Progenitor cell of endocrine pancreas (in vitro differentiated cells): ENCODE results near the gene AHDC1. TPM values are rescaled to one million over a fixed set of nuclear protein-coding genes. Genes with fewer than 3 reads are reported as not detected.
A peak's percentile ranks its signal among the peaks of the same experiment; 100 is the strongest.

Experiments
- DNase-seq: peaks from one replicate; pipeline ENCODE4 v3.0.0; 2021; ENCODE audit warnings: low spot score; ENCODE audit not compliant: unreplicated experiment
- H3K27ac Mint-ChIP-seq: 2 replicates; pipeline ENCODE4 v1.8.0; 2021; ENCODE audit warnings: mild to moderate bottlenecking, moderate library complexity, mixed read lengths
- H3K27me3 Mint-ChIP-seq: 2 replicates; pipeline ENCODE4 v1.8.0; 2021; ENCODE audit warnings: mixed read lengths
- H3K36me3 Mint-ChIP-seq: 2 replicates; pipeline ENCODE4 v1.8.0; 2022; ENCODE audit warnings: mixed read lengths; ENCODE audit not compliant: insufficient read depth
- H3K4me1 Mint-ChIP-seq: 2 replicates; pipeline ENCODE4 v1.8.0; 2021; ENCODE audit warnings: low read depth, mixed read lengths
- H3K4me3 Mint-ChIP-seq: 2 replicates; pipeline ENCODE4 v1.8.0; 2021; ENCODE audit warnings: low read depth, mild to moderate bottlenecking, moderate library complexity, mixed read lengths
- H3K9me3 Mint-ChIP-seq: 2 replicates; pipeline ENCODE4 v1.8.0; 2021; ENCODE audit warnings: low read depth, mixed read lengths
- CTCF ChIP-seq: fragments of 200-600 bp; sonication (generic); IDR thresholded peaks from one replicate; pipeline ENCODE4 v1.5.0; 2021; ENCODE audit warnings: antibody characterized with exemption, mild to moderate bottlenecking; ENCODE audit not compliant: unreplicated experiment
- total RNA-seq: library from RNA; stranded (reverse); gene quantifications from 2 replicates; pipeline ENCODE4 v1.2.1, GENCODE V29; 2021

Gene AHDC1
- total RNA-seq, 1 donor from 2014 or later, result 53.3 TPM

GRCh38 chr1:27603309-27603680 lies 649 bp downstream of the AHDC1 start:
- H3K9me3 Mint-ChIP-seq, result no peaks in the 10 kb centered on the region
- DNase-seq, result no peak
- peaks cover 48% of the 10 kb centered on the region for H3K4me1 Mint-ChIP-seq
- TF ChIP-seq CTCF, result no peak
- H3K27ac Mint-ChIP-seq, result no peak overlapping the region
- H3K27me3 Mint-ChIP-seq, result peaks cover 6% of the 10 kb centered on the region
- peak overlapping the region; percentile 94 for H3K4me3 Mint-ChIP-seq
- H3K36me3 Mint-ChIP-seq, result no peaks in the 10 kb centered on the region

- H3K36me3 Mint-ChIP-seq, result no peaks in the 10 kb centered on the region
- peak overlapping the region; percentile 94 for H3K4me3 Mint-ChIP-seq
- H3K27ac Mint-ChIP-seq, result peak overlapping the region; percentile 93
- H3K4me1 Mint-ChIP-seq, result peaks cover 48% of the 10 kb centered on the region
- DNase-seq, result peak; percentile 33
- no peaks in the 10 kb centered on the region for H3K9me3 Mint-ChIP-seq
- peaks cover 6% of the 10 kb centered on the region for H3K27me3 Mint-ChIP-seq
- no peak for TF ChIP-seq CTCF
Measured at GRCh38 chr1:27602462-27603308, 1.3 kb downstream of the AHDC1 start.

GRCh38 chr1:27601771-27602461 lies 2.0 kb downstream of the AHDC1 start:
- Mint-ChIP-seq H3K27ac (peak overlapping the region; percentile 93), H3K4me1 (peaks cover 45% of the 10 kb centered on the region), H3K27me3 (peaks cover 6% of the 10 kb centered on the region), H3K36me3 (no peaks in the 10 kb centered on the region), H3K9me3 (no peaks in the 10 kb centered on the region), H3K4me3 (peak overlapping the region; percentile 85)
- no peak for DNase-seq
- no peak for TF ChIP-seq CTCF

- Mint-ChIP-seq H3K9me3 (no peaks in the 10 kb centered on the region), H3K27me3 (peaks cover 6% of the 10 kb centered on the region), H3K27ac (peak overlapping the region; percentile 4), H3K36me3 (no peaks in the 10 kb centered on the region), H3K4me3 (peak overlapping the region; percentile 56), H3K4me1 (peaks cover 39% of the 10 kb centered on the region)
- no peak for DNase-seq
- no peak for TF ChIP-seq CTCF
Measured at GRCh38 chr1:27601321-27601770, 2.6 kb downstream of the AHDC1 start.

GRCh38 chr1:27600498-27601175 lies 3.3 kb downstream of the AHDC1 start:
- no peak for DNase-seq
- Mint-ChIP-seq H3K4me3 (peak overlapping the region; percentile 56), H3K9me3 (no peaks in the 10 kb centered on the region), H3K4me1 (peaks cover 35% of the 10 kb centered on the region), H3K27ac (peak overlapping the region; percentile 19), H3K27me3 (peaks cover 6% of the 10 kb centered on the region), H3K36me3 (no peaks in the 10 kb centered on the region)
- TF ChIP-seq CTCF, result no peak
